WTC11 (cell line): ENCODE data around the gene CCDC127.

Experiments used
- AFF4 ChIP-seq: sonication (generic); formaldehyde crosslinking; IDR thresholded peaks from 2 replicates; pipeline ENCODE4 v1.8.1; 2023; ENCODE audit warnings: mild to moderate bottlenecking, missing genetic modification reagents, borderline replicate concordance
- ZNF317 ChIP-seq: sonication (generic); formaldehyde crosslinking; IDR thresholded peaks from 2 replicates; pipeline ENCODE4 v1.8.1; 2023; ENCODE audit warnings: low read depth, mild to moderate bottlenecking, moderate library complexity, missing genetic modification reagents, borderline replicate concordance
- TF ChIP-seq, protein P1 (sequence below): sonication (generic); formaldehyde crosslinking; IDR thresholded peaks from 2 replicates; pipeline ENCODE4 v1.8.1; 2023; ENCODE audit warnings: mild to moderate bottlenecking, moderate library complexity, missing genetic modification reagents

- no peak for TF ChIP-seq ZNF317 (CRISPR knock-in tag)
- TF ChIP-seq AFF4, result no peak
- TF ChIP-seq, protein P1, sequence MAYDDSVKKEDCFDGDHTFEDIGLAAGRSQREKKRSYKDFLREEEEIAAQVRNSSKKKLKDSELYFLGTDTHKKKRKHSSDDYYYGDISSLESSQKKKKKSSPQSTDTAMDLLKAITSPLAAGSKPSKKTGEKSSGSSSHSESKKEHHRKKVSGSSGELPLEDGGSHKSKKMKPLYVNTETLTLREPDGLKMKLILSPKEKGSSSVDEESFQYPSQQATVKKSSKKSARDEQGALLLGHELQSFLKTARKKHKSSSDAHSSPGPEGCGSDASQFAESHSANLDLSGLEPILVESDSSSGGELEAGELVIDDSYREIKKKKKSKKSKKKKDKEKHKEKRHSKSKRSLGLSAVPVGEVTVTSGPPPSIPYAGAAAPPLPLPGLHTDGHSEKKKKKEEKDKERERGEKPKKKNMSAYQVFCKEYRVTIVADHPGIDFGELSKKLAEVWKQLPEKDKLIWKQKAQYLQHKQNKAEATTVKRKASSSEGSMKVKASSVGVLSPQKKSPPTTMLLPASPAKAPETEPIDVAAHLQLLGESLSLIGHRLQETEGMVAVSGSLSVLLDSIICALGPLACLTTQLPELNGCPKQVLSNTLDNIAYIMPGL (CRISPR knock-in tag), result no peak
Observed at GRCh38 chr5:234450-234849, 16.5 kb upstream of the CCDC127 start.
